GM13976 (cell line): Measurements from ENCODE around the gene KLK5.
"Not testable (repeated sequence)": the region's sequence is repeated elsewhere in the genome, so short reads cannot be mapped to it uniquely, and the experiment has no call there.

Experiments used
- DNase-seq: peaks from one replicate; pipeline ENCODE4 v3.0.0; 2012; ENCODE audit warnings: low spot score
- CTCF ChIP-seq: IDR thresholded peaks from 2 replicates; pipeline ENCODE4 v1.5.1; 2012; ENCODE audit warnings: borderline replicate concordance, mild to moderate bottlenecking; ENCODE audit not compliant: insufficient read depth; ENCODE audit errors: extremely low read depth, missing control alignments, control extremely low read depth
- in situ Hi-C: fragments of 300-500 bp; cut with MboI; formaldehyde crosslinking; loops from one replicate; pipeline ENCODE4 v1.12.0; 2022; ENCODE audit warnings: low sequenced_read_pairs, mixed read lengths, inconsistent platforms; ENCODE audit not compliant: unreplicated experiment

Gene KLK5

DNA sequence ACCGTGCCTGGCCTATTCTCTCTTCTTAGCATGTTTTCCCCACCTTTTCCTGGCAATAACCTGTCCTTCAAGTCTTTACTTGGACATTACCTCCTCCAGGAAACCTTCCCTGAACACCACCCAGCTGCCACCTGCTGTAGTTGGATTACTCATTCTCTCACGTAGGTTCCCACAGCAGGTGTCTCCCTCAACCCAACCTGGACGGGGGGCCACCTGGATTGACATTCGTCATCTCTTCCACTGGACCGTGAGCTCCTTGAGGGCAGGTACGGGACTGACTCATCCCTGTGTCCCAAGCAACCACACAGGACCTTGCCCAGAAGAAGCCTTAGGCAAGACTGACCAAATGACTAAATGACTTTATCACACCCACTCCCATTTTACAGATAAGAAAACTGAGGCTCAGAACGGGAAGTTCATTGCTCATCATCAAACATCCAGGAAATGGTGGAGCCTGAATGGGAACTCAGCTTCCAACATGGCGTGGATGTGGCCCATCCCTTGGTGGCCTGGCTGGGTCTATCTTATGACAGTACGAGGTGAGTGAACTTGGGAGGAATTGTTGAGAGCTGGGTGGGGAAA lies 20.0 kb upstream of the KLK5 start:
- DNase-seq, result no peak

GRCh38 chr19:50969810-50970209 lies 17.0 kb upstream of the KLK5 start:
- in situ Hi-C loops, DNase-seq: not testable (repeated sequence)

More for the DNA sequence above, 20.0 kb upstream of the KLK5 start:
- TF ChIP-seq CTCF, result no peak
- in situ Hi-C loops, result no loop called here

GRCh38 chr19:50969413-50969760 lies 16.5 kb upstream of the KLK5 start, which contains the start of gene KLK6:
TSS of gene KLK6 (minus strand) at chr19:50969591. CDS start at chr19:50968104, 1,487 bp downstream.
- no peak for TF ChIP-seq CTCF
- no peak for DNase-seq
- in situ Hi-C loops, result no loop called here

DNA sequence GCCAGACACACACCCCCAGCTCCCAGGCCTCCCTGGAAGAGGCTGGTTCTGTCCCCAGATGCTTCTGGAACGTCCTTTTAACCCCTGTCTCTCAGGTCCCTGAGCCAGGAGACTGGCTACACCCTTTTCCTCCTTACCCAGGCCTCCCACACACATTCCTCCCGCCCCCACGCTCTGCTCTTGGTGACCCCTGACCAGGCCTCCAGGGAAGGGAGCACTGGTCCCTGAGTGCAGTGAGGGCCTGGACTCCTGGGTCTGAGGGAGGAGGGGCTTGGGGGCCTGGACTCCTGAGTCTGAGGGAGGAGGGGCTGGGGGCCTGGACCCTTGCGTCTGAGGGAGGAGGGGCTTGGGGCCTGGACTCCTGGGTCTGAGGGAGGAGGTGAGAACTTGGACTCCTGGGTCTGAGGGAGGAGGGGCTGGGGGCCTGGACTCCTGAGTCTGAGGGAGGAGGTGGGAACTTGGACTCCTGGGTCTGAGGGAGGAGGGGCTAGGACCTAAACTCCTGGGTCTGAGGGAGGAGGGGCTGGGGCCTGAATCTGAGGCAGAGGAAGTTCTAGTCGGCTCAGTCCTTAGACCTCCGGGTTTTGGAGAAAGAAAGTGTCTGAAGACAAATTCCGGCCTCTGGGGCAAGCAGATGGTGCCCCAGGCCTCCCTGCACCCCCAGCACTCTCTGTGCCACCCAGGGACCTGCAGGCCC lies 16.0 kb upstream of the KLK5 start:
- no peak for DNase-seq
- TF ChIP-seq CTCF, result no peak
- in situ Hi-C loops, result no loop called here

GRCh38 chr19:50967929-50968715 lies 15.3 kb upstream of the KLK5 start:
- DNase-seq, result no peak
- TF ChIP-seq CTCF, result no peak
- in situ Hi-C loops, result no loop called here

GRCh38 chr19:50964266-50964665 lies 11.4 kb upstream of the KLK5 start:
- DNase-seq, result no peak
- in situ Hi-C loops, result no loop called here
- TF ChIP-seq CTCF, result no peak

DNA sequence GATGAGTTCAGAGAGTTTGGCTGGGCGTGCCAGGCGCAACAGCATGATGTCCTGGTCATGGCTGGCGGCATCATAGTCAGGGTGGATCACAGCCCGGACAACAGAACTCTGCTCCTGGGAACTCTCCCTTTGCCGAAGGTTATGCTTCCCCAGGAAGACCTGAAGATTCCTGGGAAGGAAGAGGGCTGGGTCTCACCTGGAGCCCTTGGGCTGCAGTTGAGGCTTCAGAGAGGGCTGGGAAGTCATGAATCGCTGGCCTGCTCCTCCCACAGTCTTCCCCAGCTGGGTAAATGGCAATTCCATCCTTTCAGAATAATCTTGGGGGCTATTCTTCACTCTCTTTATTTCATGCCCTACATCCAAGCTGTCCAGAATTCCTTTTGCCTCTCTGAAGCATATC lies 10.5 kb upstream of the KLK5 start:
- DNase-seq, result no peak
- in situ Hi-C loops, result no loop called here
- no peak for TF ChIP-seq CTCF
